ENCODE results near the gene TTLL7. TPM values are rescaled to one million over a fixed set of nuclear protein-coding genes. Genes with fewer than 3 reads are reported as not detected.

TTLL7 gene
- total and polyA plus RNA-seq, 2 donors (not counting 1 experiment from before 2014, with no cell fraction given) = 0.01 TPM; not detected in 1

GRCh38 chr1:83961571-83962295, 37.2 kb downstream of the TTLL7 start:
- WGBS (ENCODE audit: insufficient coverage) = 0% methylated on average over 1 of the region's 2 CpGs
- H3K27ac Mint-ChIP-seq = no peak overlapping the region
- H3K79me2 ChIP-seq (ENCODE audit: control insufficient read depth, insufficient read depth, low read length) = no peaks in the 10 kb centered on the region
- TF ChIP-seq EZH2 (IDR thresholded peaks at IDR 0.05; ENCODE audit: borderline replicate concordance, insufficient read depth, low read depth, low read length, poor library complexity, severe bottlenecking) (no peak), CTCF (IDR thresholded peaks at IDR 0.05) (no peak)
- H3K27ac ChIP-seq (ENCODE audit: low read length in 2 of 2) = no peak overlapping the region
- H3K4me3 ChIP-seq (ENCODE audit: control extremely low read depth in 1 of 5, extremely low read depth in 1 of 5, insufficient read depth in 1 of 5, low read depth in 2 of 5, low read length in 4 of 5) = no peak overlapping the region
- H3K9me3 ChIP-seq (ENCODE audit: control extremely low read depth in 1 of 3, control insufficient read depth in 2 of 3, insufficient read depth in 1 of 3, low read length in 2 of 3) = no peaks in the 10 kb centered on the region
- H3K4me1 ChIP-seq (ENCODE audit: control insufficient read depth in 2 of 2, insufficient read depth in 2 of 2, low read length in 2 of 2) = no peaks in the 10 kb centered on the region
- H3K27me3 Mint-ChIP-seq = peaks cover 3% of the 10 kb centered on the region
- ATAC-seq (ENCODE audit: low read depth) = no peak
- intact Hi-C loops (cut with micrococcal nuclease) = no loop called here
- H3K9me3 Mint-ChIP-seq (ENCODE audit: insufficient read depth) = no peaks in the 10 kb centered on the region
- no peak overlapping the region for H3K9ac ChIP-seq (ENCODE audit: low read length)
- ChIA-PET CTCF (interaction anchor here (2.2 kb wide), 1 partner anchor 29 kb away, joined by 5 read pairs; no protein-coding TSS in a partner anchor), POLR2A (no interaction called here)
- no peak overlapping the region for H3K4me3 Mint-ChIP-seq
- DNase-seq = no peak
- no peaks in the 10 kb centered on the region for H3K36me3 ChIP-seq (replicated peaks in 1 of 2; ENCODE audit: control extremely low read depth in 1 of 2, control insufficient read depth in 1 of 2, extremely low read depth in 1 of 2, insufficient read depth in 2 of 2, low read length in 1 of 2)
- H4K20me1 ChIP-seq (ENCODE audit: control insufficient read depth, insufficient read depth, low read length, poor library complexity, severe bottlenecking) = no peaks in the 10 kb centered on the region
- H3K27me3 ChIP-seq (replicated peaks in 1 of 4; ENCODE audit: control extremely low read depth in 1 of 4, control insufficient read depth in 3 of 4, insufficient read depth in 4 of 4, low read length in 3 of 4) = no peaks in the 10 kb centered on the region
- no peaks in the 10 kb centered on the region for H3K4me1 Mint-ChIP-seq
- no peak overlapping the region for H2AFZ ChIP-seq (ENCODE audit: insufficient read depth, low read depth, low read length, poor library complexity, severe bottlenecking)
- H3K4me2 ChIP-seq (replicated peaks; ENCODE audit: low read depth, low read length, poor library complexity, severe bottlenecking) = no peak overlapping the region

DNA sequence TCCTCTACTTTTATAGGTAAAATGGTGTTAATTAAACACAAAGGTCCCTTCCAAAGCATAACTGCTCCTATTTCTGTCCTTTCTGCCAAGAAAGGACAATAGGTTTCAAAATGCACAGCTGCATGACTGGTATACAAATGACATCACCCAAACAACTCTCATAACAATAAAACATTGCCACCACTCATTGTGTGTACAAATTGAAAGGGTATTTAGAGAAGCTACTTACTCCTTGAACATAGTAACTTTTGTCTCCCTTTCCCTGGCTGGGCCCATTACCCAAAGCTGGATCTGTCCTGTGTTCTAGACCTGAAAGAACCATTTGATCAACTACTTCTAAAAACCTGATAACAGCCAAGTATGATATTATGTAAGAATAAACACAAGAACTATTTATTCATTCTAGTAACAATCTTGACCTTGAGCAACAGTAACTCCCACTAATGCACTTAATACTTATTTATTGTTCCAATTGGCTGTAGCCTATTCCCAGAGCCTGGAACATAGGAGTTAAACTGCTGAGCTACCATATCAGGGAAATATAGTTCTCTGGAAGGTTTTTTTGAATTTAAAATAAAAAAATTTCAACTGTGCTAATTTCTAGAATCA, 38.2 kb downstream of the TTLL7 start:
- Mint-ChIP-seq H3K4me3 (no peak overlapping the region), H3K9me3 (ENCODE audit: insufficient read depth) (no peaks in the 10 kb centered on the region)
- CTCF ChIA-PET = no interaction called here

More for the DNA sequence above, 38.2 kb downstream of the TTLL7 start:
- Histone ChIP-seq H3K4me2 (replicated peaks; ENCODE audit: low read depth, low read length, poor library complexity, severe bottlenecking) (no peak overlapping the region), H3K79me2 (ENCODE audit: control insufficient read depth, insufficient read depth, low read length) (no peaks in the 10 kb centered on the region), H3K36me3 (replicated peaks in 1 of 2; ENCODE audit: control extremely low read depth in 1 of 2, control insufficient read depth in 1 of 2, extremely low read depth in 1 of 2, insufficient read depth in 2 of 2, low read length in 1 of 2) (no peaks in the 10 kb centered on the region), H3K9me3 (ENCODE audit: control extremely low read depth in 1 of 3, control insufficient read depth in 2 of 3, insufficient read depth in 1 of 3, low read length in 2 of 3) (no peaks in the 10 kb centered on the region), H3K27ac (ENCODE audit: low read length in 2 of 2) (no peak overlapping the region), H3K4me3 (ENCODE audit: control extremely low read depth in 1 of 5, extremely low read depth in 1 of 5, insufficient read depth in 1 of 5, low read depth in 2 of 5, low read length in 4 of 5) (no peak overlapping the region), H3K9ac (ENCODE audit: low read length) (no peak overlapping the region), H4K20me1 (ENCODE audit: control insufficient read depth, insufficient read depth, low read length, poor library complexity, severe bottlenecking) (no peaks in the 10 kb centered on the region), H2AFZ (ENCODE audit: insufficient read depth, low read depth, low read length, poor library complexity, severe bottlenecking) (no peak overlapping the region), H3K4me1 (ENCODE audit: control insufficient read depth in 2 of 2, insufficient read depth in 2 of 2, low read length in 2 of 2) (no peaks in the 10 kb centered on the region), H3K27me3 (replicated peaks in 1 of 4; ENCODE audit: control extremely low read depth in 1 of 4, control insufficient read depth in 3 of 4, insufficient read depth in 4 of 4, low read length in 3 of 4) (no peaks in the 10 kb centered on the region)
- Mint-ChIP-seq H3K27me3 (peaks cover 3% of the 10 kb centered on the region), H3K4me1 (no peaks in the 10 kb centered on the region), H3K27ac (no peak overlapping the region)
- POLR2A ChIA-PET = no interaction called here
- TF ChIP-seq EZH2 (IDR thresholded peaks at IDR 0.05; ENCODE audit: borderline replicate concordance, insufficient read depth, low read depth, low read length, poor library complexity, severe bottlenecking) = no peak
- TF ChIP-seq CTCF (IDR thresholded peaks at IDR 0.05) = no peak
- intact Hi-C loops (cut with micrococcal nuclease) = no loop called here
- ATAC-seq (ENCODE audit: low read depth) = no peak
- no peak for DNase-seq

Measured in B cell (primary cell).